ENCODE measurements around the gene PTPRM. TPM values are rescaled to one million over a fixed set of nuclear protein-coding genes. Genes with fewer than 3 reads are reported as not detected.

PTPRM gene
- total and polyA plus RNA-seq, 2 experiments from 2014 or later: 1.6 to 5.3 TPM

DNA sequence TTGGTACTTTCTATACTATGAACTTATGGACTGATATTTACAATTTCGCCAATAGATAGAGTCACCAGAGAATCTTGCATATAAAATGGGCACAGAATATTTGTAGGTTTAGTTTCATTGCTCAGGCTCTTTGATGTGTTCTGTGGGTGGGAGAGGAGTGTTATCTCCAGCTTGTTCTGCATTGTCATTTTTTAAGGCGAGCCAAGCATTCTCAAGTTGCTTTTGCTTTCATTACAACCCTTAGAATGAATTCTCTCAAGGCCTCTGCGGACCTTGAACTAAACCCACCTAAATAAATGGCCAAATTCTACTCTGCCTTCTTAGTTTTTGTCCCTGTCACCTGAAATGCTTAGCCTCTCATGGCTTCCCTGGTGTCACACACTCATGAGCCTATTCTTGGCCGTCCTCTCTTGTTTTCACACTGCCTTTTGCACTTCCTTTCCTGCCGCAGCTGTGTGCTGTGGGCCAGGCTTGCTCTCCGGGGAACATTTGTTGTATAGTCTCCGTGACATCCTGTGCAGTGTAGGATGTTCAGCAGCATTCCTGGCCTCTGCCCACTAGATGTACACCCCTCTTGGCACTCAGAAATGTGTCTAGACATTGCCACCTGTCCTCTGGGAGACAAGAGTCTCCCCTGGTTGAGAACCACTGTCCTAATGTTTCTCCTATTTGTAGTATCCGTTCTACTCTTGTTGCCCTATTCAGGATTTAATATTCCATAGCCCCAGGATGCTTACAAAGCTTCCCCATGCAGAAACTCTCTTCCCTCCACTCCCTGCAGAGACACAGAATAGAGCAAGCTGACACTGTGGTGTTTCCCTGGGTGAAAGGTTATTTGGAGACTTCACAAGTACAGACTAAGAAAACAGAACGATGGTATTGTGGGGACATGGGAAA, 255.6 kb downstream of the PTPRM start:
- no peak overlapping the region for H3K4me2 ChIP-seq
- H3F3A ChIP-seq (replicated peaks; ENCODE audit: low read depth): no peaks in the 10 kb centered on the region
- no peaks in the 10 kb centered on the region for H3K27me3 Mint-ChIP-seq (ENCODE audit: insufficient read depth, low read depth, poor library complexity)
- H3K4me1 ChIP-seq (ENCODE audit: insufficient read depth): no peaks in the 10 kb centered on the region
- H3K4me1 Mint-ChIP-seq: no peaks in the 10 kb centered on the region; the same call in 1 of the 3 replicates
- H4K20me1 ChIP-seq (replicated peaks; ENCODE audit: insufficient read depth): no peaks in the 10 kb centered on the region
- H2AFZ ChIP-seq: no peak overlapping the region
- H3K27me3 ChIP-seq (ENCODE audit: insufficient read depth): no peaks in the 10 kb centered on the region
- H3K4me3 ChIP-seq: no peak overlapping the region
- 0 out of 2 replicates have a peak overlapping the region, but pooled peaks have one; percentile 9 for H3K27ac ChIP-seq (ENCODE audit: low read depth)
- no peaks in the 10 kb centered on the region for H3K36me3 ChIP-seq (ENCODE audit: insufficient read depth)
- H3K27ac Mint-ChIP-seq: no peak overlapping the region
- H3K9me2 ChIP-seq (ENCODE audit: insufficient read depth): no peaks in the 10 kb centered on the region; the same call in 1 of the 2 replicates
- TF ChIP-seq POLR2AphosphoS5 (IDR thresholded peaks at IDR 0.05; ENCODE audit: low read depth) (no peak), STAT1 (IDR thresholded peaks at IDR 0.05; ENCODE audit: unreplicated experiment) (no peak), ZNF331 (CRISPR knock-in tag; IDR thresholded peaks at IDR 0.05; ENCODE audit: low read depth) (no peak), NANOG (IDR thresholded peaks at IDR 0.05; ENCODE audit: borderline replicate concordance) (no peak)
- TF ChIP-seq, protein P1, sequence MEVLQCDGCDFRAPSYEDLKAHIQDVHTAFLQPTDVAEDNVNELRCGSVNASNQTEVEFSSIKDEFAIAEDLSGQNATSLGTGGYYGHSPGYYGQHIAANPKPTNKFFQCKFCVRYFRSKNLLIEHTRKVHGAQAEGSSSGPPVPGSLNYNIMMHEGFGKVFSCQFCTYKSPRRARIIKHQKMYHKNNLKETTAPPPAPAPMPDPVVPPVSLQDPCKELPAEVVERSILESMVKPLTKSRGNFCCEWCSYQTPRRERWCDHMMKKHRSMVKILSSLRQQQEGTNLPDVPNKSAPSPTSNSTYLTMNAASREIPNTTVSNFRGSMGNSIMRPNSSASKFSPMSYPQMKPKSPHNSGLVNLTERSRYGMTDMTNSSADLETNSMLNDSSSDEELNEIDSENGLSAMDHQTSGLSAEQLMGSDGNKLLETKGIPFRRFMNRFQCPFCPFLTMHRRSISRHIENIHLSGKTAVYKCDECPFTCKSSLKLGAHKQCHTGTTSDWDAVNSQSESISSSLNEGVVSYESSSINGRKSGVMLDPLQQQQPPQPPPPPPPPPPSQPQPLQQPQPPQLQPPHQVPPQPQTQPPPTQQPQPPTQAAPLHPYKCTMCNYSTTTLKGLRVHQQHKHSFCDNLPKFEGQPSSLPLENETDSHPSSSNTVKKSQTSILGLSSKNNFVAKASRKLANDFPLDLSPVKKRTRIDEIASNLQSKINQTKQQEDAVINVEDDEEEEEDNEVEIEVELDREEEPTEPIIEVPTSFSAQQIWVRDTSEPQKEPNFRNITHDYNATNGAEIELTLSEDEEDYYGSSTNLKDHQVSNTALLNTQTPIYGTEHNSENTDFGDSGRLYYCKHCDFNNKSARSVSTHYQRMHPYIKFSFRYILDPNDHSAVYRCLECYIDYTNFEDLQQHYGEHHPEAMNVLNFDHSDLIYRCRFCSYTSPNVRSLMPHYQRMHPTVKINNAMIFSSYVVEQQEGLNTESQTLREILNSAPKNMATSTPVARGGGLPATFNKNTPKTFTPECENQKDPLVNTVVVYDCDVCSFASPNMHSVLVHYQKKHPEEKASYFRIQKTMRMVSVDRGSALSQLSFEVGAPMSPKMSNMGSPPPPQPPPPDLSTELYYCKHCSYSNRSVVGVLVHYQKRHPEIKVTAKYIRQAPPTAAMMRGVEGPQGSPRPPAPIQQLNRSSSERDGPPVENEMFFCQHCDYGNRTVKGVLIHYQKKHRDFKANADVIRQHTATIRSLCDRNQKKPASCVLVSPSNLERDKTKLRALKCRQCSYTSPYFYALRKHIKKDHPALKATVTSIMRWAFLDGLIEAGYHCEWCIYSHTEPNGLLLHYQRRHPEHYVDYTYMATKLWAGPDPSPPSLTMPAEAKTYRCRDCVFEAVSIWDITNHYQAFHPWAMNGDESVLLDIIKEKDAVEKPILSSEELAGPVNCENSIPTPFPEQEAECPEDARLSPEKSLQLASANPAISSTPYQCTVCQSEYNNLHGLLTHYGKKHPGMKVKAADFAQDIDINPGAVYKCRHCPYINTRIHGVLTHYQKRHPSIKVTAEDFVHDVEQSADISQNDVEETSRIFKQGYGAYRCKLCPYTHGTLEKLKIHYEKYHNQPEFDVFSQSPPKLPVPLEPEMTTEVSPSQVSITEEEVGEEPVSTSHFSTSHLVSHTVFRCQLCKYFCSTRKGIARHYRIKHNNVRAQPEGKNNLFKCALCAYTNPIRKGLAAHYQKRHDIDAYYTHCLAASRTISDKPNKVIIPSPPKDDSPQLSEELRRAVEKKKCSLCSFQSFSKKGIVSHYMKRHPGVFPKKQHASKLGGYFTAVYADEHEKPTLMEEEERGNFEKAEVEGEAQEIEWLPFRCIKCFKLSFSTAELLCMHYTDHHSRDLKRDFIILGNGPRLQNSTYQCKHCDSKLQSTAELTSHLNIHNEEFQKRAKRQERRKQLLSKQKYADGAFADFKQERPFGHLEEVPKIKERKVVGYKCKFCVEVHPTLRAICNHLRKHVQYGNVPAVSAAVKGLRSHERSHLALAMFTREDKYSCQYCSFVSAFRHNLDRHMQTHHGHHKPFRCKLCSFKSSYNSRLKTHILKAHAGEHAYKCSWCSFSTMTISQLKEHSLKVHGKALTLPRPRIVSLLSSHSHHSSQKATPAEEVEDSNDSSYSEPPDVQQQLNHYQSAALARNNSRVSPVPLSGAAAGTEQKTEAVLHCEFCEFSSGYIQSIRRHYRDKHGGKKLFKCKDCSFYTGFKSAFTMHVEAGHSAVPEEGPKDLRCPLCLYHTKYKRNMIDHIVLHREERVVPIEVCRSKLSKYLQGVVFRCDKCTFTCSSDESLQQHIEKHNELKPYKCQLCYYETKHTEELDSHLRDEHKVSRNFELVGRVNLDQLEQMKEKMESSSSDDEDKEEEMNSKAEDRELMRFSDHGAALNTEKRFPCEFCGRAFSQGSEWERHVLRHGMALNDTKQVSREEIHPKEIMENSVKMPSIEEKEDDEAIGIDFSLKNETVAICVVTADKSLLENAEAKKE (CRISPR knock-in tag; IDR thresholded peaks at IDR 0.05): no peak
- H3K9me3 Mint-ChIP-seq: no peaks in the 10 kb centered on the region
- H3K79me2 ChIP-seq (replicated peaks; ENCODE audit: insufficient read depth): no peaks in the 10 kb centered on the region
- H3K36me3 Mint-ChIP-seq (ENCODE audit: low read depth): no peaks in the 10 kb centered on the region
- no peak overlapping the region for H3K4me3 Mint-ChIP-seq
- DNase-seq (ENCODE audit: low spot score): no peak
- ATAC-seq: peak; percentile 50; the same call in 2 of the 3 replicates
